Subcutaneous adipose tissue (tissue), 4 donors: Measurements from ENCODE around the gene BRCC3. TPM values are rescaled to one million over a fixed set of nuclear protein-coding genes. Genes with fewer than 3 reads are reported as not detected.

Experiments
- total RNA-seq, 4 donors: library from RNA; depleted of rRNA; stranded (reverse); fragments of >200 nt; gene quantifications; one replicate each; pipeline ENCODE4 v1.1.0, GENCODE V29; 2016
- TF ChIP-seq, protein P1 (sequence below): fragments of 450-650 bp; IDR thresholded peaks from one replicate; pipeline ENCODE4 v1.5.1; 2016; ENCODE audit warnings: low read depth, mild to moderate bottlenecking, control low read depth, antibody characterized with exemption, moderate library complexity

The BRCC3 gene
- total RNA-seq, 4 donors from 2014 or later, result 12.8 to 18.7 (median 15.7) TPM

DNA sequence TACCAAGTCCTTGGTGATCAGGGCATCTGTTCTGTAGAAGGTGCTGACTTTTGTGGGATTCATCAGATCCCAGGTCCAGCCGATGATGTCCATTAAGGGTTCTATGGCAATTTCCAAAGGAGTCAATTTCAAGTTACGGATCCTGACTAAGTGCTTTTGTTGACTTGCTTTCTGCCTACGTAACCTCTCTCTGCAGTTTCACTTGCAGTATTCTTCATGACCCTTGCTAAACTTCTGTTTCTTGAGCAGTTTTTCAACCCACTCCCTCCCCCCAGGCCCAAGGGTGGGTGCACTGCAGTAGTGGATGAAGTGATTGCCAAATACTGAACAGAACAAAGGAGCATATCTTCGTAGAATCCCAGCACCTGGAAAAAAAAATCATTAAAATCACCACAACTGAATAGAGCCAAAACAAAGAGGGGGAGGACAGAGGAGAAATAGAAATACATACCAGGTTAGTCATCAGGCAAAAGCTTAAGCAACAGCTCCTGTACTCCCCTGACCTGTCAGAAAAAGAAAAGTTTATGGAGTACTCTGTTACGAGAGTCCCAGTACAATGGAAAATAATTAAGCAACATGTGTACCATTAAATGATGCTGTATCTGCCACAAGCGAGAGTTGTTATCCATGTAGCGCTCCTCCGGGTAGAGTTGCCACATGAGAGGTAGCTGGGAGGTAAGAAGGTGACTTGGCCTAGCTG is 6.1 kb upstream of the BRCC3 start:
- TF ChIP-seq, protein P1, sequence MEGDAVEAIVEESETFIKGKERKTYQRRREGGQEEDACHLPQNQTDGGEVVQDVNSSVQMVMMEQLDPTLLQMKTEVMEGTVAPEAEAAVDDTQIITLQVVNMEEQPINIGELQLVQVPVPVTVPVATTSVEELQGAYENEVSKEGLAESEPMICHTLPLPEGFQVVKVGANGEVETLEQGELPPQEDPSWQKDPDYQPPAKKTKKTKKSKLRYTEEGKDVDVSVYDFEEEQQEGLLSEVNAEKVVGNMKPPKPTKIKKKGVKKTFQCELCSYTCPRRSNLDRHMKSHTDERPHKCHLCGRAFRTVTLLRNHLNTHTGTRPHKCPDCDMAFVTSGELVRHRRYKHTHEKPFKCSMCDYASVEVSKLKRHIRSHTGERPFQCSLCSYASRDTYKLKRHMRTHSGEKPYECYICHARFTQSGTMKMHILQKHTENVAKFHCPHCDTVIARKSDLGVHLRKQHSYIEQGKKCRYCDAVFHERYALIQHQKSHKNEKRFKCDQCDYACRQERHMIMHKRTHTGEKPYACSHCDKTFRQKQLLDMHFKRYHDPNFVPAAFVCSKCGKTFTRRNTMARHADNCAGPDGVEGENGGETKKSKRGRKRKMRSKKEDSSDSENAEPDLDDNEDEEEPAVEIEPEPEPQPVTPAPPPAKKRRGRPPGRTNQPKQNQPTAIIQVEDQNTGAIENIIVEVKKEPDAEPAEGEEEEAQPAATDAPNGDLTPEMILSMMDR, result no peak

DNA sequence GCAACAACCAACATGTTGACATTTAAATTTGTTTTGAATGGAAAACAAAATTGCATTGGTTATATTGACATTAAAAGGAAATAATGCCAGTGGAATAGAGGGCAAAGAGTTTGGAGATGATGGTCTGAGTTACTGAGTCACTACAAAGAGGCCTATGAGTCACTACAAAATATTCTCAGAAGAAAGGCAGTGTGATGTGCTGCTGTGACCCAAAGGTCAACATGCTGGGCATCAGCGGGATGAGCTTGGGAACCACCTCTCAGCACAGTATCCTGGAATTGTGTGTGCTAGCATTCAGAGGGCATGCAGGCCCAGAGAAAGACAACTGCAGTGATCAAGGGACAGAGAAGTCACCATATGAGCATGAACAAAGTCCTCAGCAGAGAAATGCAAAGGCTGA is 3.1 kb upstream of the BRCC3 start:
- TF ChIP-seq, protein P1, result no peak

DNA sequence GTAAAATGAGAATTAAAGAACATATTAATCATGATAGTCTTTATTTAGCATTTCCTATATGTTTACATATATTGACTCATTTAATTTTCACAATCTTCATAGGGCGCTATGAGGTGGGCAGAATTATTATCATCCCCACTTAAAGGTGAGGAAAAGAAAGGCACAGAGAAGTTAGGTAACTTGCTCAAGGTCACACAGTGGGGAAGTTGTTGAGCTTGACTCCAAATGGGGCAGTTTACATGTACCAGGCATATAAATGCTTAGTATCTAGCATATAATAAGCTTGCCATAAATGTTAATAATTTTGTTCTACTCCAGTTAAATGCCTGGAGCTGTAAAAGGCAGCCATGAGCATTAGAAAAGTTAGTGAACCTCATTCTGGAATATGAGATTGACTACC is 1.9 kb upstream of the BRCC3 start:
- TF ChIP-seq, protein P1, result no peak

DNA sequence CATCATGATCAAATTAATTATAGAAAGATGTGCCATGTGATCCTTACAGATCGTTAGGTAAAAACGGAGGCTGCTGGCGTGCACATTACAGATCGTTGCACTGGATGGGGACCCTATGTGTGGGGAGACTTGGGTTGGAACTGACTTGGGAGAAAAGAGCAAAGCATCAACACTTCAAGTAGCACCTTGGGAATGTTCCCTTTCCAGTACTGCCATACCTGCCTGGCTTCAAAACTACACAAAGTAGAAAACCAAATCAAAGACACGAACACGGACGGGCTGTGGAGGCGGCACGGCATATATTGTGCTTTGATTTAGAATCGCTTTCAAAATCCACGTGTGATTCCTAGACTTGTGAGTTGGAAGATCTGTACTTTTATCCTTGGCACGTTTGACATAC is 1.3 kb upstream of the BRCC3 start:
- TF ChIP-seq, protein P1, result no peak

DNA sequence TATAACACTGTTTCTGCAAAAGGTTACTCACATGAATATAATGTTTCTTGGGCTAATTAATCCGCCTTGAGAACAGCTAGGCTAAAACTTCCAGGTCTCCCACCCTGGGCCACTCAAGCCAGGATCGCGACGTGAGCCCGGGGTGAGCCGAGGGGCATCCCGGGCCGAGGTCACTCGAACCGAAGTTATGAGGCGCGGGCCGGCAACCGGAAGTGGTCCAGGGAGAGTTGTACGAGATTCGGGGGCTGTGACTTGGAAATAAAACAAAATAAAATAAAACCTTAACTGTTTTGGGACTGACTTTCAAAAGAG is 689 bp upstream of the BRCC3 start:
- TF ChIP-seq, protein P1, result no peak

DNA sequence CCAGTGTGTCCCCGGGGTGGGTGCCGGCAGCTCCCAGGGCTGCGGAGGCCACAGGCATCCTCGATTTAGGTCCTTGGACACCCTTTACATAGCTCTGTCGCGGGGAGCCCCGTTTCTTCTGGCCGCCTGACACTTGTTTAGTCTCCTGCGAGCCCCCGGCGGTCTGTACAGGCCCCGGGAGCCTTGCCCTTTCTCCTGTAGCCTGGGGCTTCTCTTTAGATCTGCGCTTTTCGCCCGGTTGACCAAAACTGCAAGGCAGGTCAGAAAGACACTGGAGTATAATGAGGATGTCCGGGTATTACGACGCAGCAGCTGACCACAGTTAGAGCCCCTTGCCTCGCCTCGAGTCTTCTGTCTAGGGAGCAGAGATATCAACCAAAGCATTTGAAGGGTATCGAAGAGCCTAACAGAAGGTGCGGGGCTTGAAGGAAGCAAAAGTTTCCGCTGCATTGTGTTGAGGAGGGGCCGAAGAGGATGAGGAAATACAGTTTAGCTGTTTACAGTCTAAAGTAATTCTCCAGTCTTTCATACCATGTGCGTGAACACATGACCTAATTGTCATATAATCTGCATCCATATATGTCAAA is 479 bp downstream of the BRCC3 start:
- TF ChIP-seq, protein P1, result no peak

DNA sequence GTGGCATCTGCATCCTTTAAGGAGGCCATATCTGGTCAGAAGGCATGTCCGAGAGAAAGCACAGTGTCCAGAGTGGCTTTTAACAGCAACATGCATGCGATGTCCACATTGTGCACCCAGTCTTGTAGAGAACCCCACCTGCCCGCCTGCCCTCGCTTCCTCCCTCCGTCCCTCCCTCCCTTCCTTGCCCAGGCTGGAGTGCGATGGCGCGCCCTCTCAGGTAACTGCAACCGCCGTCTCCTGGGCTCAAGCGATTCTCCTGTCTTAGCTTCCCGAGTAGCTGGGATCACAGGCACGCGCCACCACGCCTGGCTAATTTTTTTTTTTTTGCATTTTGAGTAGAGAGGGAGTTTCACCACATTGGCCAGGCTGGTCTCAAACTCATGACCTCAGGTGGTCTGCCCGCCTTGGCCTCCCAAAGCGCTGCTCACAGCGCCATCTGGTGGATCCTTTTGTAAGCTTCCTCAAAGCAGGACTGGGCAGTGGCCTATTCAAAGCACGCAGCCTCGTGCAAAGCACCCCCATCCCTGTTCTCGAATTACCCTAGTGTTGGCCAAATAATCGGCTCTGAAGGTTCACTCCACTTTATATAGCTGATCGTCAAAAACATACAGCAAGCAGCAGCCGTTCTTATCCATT is 15.0 kb downstream of the BRCC3 start:
- TF ChIP-seq, protein P1, result no peak
